ENCODE results near the gene ADGB.

Gene ADGB

DNA sequence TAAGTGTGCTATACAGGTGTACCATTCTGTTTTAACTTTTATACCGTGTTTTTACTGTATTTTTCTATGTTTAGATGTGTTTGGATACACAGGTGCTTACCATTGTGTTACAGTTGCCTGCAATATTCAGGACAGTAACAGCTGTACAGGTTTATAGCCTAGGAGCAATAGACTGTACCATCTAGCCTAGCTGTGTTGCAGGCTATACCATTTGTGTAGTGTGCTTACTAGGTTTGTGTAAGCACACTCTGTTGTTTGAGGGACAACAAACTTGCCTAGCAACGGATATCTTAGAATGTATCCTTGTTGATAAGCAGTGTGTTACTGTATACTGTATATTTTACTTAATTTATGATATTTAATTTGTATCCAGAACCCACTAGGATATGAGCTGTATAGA is 35.2 kb downstream of the ADGB start:
- DNase-seq (ENCODE audit: low spot score), result no peak

DNA sequence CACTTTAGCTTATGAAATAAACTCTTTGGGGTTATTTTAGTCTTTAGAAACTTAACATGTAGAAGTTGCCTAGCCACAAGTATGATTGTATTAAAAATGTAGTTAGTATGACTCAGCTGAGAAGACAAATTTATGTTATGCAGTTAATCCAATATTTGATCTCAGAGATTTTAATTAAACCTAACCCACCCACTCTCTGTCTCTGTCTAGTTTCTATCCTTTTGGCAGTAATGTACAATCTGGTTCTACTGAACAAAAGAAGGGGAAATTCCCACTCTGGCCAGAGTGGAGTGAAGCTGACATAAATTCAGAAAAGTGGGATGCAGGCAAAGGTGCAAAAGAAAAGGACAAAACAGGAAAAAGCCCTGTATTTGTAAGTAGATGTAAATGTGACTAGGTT is 36.4 kb downstream of the ADGB start:
- no peak for DNase-seq (ENCODE audit: low spot score)

DNA sequence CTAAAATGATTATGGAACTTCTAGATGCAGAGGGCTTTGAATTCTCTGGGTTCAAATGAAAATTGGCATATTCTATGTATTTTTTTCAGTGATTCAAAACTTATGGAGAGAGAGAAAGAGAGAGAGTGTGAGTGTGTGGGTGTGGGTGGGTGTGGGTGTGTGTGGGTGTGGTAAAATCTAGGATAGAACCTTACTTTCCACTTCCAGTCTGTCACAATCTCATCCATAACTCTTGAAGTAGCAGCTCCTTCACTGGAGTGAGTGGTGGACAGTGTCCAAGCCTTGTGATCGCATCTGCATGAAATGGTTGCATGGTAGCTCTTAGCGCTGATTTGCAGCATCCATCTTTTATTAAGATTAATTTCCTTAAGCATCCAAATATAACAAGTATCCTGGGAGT is 37.7 kb downstream of the ADGB start:
- no peak for DNase-seq (ENCODE audit: low spot score)

DNA sequence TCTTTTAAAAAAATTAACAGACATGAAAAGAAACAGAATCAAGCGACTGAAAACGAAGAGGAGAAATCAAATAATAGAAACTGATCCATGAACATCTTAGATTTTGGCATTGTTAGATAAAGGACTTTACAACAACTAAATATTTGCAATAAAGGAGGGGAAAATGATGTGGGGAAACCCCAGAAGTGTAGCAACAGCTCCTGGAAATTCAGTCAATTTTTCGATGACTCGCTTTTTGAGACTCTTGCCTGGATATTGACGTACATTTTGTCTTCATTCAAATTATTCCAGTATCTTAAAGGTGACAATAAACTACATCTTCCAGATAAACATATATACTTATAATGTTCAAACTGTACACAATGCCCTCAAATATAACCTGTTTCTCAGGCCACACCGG is 44.1 kb downstream of the ADGB start:
- no peak for DNase-seq (ENCODE audit: low spot score)

DNA sequence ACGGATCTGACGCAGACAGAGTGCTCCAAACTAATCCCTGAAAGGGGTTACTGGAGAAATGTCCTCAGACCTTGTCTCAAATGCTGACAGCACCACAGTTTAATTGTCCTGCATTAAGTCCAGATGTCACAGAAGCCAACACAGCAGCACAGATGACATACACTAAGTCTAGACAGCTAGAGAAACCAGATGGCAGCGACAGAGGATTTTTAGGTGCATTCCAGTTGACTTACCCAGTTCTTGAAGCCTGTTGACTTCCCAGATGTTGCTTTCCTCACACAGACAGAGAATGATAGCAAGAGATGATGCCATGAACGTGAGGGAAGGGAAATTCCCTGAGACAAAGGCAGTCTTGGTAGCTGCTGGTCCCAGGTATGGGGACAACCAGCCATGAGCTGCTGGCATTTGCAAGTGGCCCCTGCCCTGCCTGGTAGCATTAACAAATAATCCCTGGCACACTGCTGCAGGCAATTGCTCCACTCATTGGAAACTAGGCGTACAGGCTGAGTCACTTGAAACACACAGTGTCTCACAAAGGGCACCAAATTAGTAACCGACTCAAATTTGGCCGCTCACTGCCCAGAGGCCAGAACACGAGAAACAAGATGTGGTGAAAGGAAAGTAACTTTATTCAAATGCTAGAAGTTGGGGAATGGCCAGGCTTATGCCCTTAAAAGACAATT is 52.2 kb downstream of the ADGB start:
- no peak for DNase-seq (ENCODE audit: low spot score)

DNA sequence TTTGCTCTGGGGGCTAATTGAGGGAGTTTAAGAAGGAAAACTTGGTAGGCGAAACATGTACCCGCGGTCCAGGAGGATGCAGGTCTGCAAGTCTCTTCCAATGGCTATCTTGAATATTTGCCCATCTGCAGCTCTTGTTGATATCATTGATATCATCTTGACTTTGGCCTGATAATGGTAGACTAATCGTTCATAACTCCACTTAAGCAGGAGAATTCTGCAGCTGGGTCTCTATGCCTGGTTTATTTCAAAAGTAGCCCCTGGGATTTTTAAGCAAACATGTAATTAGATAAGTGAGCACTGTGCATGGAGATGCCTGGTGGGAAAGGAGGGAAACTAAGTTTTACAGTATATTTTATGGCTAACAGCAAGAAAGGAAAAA is 52.7 kb downstream of the ADGB start:
- no peak for DNase-seq (ENCODE audit: low spot score)

DNA sequence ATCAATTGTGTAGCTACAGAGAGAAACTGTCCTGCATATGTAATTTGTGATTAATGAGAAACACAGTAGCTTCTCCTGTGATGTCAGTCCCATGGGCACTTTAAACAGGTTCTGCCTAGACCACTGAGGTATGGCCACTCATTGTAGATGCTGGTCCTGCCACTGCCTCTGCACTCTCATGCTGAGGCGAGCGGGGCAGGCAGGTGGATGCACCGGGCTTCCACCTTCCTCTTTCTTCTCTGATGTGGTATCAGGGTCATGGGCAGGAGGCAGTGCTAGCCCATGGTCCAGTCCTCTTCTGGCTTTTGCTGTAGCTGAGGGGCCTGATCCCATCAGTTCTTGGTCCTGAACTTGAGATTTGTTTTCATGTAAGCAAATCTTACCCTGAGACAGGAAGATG is 58.7 kb downstream of the ADGB start:
- DNase-seq (ENCODE audit: low spot score), result no peak

DNA sequence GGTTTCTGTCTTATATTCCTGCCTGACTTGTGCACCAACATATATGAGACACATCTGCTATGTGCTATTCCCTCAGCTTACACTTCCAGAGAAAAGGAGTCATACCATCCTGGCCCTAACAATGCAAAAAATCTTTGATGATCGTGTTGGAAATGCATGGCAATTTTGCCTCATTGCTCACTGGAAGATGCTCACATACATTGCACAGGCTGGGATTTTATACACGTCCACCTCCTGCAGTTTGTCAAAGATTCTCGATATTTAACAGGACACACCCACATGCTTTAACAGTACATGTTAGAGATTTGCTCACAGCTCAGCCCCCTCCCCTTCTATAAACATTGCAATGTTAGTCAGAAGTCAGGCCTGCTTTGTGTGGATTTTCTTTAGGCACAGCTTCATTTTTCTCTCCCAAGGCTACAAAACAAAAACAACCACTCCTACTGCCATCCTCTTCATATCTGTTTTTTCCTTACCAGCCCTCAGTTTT is 66.1 kb downstream of the ADGB start:
- no peak for DNase-seq (ENCODE audit: low spot score)

DNA sequence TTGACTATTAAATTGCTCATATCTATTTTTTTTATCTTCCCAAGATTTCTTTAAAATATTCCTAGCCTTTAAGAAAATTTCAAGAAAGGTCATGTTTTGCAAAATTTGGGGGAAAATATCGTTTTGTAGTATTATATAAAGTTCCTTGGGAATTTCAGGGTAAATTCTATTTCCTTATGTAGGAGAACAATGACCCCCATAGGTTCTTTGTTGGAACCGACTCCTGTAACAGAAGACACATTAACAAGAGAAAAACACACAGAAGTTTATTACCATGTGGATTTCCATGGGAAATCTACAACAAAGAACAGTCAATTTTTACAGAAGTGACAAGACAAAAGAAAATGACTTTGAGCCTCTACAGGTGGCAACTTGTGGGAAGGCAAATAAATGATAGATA is 68.1 kb downstream of the ADGB start:
- DNase-seq (ENCODE audit: low spot score), result no peak

DNA sequence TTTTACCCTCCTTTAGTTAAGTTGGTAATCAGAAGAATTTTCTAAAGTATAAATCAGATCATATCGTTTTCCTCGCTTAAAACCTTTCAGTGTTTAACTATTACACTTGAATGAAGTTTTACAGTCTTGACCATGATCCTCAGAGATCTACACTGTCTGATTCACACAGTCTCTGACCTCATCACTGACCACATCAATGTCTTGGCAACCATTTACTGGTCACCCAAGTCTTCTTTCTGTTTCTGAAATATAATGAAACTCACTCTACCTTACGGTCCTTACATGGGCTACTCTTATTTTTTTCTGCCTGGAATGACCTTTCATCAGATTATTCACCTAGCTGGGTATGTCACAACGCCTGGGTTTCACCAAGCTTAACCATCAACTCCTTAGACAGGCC is 71.4 kb downstream of the ADGB start:
- DNase-seq (ENCODE audit: low spot score), result no peak

DNA sequence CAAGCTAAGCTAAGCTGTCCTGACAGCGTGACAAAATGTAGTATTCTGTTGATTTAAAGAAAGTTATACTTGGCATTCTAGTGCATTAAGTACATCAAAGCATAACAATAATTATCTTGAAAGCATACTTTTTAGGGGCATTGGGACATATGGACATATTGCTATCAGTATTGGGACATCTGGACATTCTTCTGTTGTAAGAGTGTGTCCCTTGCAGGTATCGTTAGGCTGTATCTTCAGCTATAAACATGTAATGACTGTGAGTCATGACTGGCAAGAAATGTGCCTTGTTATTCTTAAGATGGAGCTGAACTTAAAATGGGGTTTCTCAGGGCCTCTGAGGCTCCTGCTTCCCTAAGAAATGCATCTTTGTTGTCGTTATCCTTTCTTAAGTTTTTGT is 74.3 kb downstream of the ADGB start:
- no peak for DNase-seq (ENCODE audit: low spot score)

DNA sequence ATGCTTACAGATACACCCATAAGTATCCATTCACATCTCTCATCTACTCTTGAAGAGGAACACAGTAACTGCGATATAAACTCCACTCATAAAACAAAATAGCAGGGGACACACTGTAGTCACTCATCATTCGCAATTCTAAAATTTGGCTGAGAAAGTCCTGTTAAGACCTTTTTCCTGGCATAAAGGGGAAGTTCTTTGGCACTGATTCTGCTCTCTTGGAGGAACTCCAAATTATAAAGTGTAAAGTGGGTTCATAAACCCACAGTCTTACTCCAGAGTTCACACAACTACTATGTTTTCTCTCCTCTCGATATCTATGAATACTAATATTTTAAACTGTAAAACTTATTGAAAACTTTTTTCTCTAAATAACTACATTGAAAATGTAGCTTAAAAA is 80.6 kb downstream of the ADGB start:
- DNase-seq (ENCODE audit: low spot score), result no peak

DNA sequence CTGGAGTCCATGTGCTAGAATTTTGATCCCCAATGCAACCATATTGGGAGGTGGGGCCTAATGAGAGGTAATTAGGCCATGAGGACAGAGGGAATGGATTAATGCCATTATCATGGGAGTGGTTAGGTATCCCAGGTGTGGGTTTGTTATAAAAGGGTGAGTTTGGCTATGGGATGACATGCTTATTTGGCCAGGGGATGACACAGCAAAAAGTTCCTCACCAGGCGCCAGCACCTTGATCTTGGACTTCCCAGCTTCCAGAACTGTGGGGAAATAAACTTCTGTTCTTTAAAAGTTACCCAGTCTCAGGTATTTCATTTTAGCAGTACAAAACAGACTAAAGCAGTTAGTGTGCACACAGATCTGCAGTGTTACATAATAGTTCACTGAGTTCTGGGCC is 84.1 kb downstream of the ADGB start:
- no peak for DNase-seq (ENCODE audit: low spot score)

DNA sequence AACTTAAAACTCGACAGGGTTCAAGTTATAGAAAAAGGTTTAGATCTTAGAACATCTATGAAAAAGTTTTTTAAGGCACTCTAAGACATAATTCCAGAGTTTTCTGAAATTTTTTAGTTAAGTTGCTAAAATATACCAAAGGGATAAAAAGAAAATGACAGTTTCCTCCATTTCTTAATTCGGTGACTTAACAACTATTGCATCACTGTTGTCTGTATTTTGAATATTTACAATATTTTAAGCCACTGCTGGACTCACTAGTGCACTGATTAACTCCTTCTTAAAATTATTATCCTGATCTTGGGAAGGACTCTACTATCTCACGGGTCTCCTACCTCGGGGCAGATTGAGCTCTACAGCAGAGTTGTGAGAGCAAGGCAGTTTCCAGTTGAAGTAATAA is 91.0 kb downstream of the ADGB start:
- no peak for DNase-seq (ENCODE audit: low spot score)

DNA sequence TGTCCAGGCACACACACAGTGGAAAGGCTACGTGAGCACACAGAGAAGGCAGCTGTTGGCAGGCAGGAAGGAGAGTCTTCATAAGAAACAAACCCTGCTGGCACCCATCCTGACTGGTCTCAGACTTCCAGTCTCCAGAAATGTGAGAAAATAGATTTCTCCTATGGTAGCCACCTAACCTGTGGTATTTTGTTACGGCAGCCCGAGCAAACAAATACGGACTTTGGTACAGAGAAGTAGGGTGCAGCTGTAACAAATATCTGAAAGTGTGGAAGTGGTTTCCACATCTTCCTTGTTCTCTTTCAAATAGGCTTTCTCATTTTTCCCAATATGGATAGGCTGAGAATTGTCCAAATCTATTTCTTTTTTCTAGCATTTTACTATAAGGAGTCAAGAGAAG is 94.6 kb downstream of the ADGB start:
- no peak for DNase-seq (ENCODE audit: low spot score)

DNA sequence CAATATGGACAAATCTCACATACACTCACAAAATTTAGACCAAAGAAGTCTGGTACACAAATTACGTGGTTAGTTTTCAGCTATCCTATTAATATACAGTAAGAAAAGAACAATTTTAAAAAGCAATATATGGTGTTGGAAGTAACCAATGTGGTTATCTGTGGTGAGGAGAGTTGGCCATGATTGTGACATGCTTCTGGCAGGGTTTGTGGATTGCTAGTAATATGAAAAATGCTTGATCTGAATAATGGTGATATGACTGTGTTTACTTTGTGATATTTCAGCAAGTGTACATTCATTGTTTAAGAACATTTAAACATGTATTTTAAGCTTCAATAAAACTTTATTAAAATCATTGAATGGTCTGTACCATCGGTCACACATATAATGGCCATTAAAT is 99.1 kb downstream of the ADGB start:
- DNase-seq (ENCODE audit: low spot score), result no peak

DNA sequence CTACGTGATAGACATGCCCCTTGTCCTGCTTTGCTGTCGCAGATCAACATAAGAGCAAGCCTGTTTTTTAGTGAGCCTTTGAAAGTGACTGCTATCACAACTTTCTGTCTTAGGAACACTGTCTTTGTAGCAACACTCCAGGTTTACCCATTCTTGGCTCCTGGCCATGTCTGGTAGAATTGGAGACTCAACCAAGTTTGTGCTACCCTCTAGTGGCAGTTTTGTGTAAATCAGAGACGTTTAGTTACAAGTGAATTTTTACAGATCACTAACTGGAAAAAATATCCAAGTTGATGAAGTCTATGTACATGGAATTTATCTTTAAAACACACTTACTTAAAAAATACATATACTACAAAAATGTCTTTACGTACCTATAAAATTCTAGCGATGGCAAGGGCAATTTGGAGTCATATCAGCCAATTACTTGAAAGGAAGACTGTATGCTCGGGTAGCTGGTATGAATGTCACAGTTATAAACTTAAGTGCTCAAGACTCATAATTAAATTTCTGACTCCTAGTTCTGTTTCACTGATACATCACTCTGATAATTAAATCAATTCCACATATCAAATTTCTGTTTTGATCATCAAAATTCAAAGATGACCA is 101.4 kb downstream of the ADGB start:
- DNase-seq (ENCODE audit: low spot score), result peak; percentile 23

DNA sequence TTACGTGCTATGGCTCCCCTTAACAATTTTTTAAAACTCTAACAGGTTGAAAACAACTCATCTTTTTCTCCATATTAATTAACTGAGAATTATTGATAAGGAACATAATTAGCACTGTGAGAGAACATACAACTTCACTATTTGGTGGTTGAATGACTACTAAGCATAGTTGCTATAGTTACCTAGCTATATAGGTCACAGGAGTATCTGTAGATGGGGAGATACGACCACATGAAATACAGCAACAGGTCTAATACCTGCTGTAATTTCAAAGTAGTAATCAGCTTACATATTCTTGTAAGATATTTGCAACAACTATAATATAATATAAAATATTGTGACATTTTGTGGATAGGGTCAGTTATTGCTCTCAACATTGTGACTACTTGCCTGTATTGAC is 102.9 kb downstream of the ADGB start:
- DNase-seq (ENCODE audit: low spot score), result no peak

DNA sequence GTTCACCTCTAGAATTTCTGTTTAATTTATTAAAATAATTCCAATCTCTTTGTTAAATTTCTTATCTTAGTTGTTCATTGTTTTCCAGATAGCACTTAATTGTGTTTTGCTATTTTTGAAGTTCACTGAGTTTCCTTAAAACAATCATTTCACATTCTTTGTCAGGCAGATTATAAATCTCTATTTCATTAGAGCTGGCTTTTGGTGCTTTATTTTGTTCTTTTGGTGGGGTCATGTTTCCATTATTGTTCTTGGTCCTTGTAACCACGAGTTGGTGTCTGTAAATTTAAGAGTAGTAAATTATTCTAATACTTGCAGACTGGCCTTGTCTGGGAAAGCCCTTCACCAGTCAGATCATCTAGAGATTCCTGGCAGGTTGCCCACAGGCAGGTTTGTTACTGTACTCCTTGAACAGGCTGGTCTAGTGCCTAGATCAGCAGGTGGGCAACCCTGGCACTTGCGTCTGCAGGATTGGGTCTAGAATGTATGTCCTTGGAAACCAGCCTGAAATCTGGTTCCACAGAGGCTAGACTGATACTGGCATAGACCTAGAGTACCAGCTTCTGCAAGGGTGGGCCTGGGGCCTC is 110.4 kb downstream of the ADGB start:
- DNase-seq (ENCODE audit: low spot score), result no peak

DNA sequence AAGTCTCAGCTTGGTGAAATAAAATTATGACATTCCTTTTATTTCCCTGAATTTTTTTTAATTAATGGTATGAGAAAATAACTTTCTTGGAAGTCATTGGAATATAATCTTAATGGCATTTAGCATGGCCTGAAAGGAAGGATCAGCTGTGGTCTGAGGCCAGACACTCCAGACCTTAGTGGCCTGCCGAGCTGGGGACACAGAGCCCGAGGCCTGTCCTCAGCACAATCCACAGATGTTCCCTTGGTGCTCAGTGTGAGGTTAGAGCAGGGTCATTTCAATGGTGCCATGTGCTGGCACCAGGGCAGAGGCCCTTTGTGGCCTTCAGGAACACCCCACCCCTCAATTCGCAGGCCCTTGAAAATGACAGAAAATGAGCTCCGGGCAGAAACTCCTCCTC is 120.6 kb downstream of the ADGB start:
- DNase-seq (ENCODE audit: low spot score), result no peak

DNA sequence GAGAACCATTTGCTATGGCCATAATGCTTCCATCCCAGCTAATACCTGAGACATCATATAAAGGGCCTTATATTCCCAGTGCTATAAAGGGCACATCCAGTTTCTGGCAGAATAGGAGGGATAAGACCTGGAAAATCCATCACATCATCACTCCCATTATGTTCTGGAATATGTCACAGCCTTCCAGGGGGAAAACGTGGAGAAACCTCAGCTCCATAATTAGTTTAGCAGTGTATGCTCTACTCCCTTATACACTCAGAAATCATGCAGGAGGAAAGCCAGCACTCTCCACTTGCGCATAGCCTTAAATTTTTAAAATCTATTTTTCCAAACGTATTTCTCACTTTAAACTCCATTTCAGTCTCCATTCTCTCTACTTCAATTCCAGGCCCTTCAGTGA is 140.9 kb downstream of the ADGB start:
- DNase-seq (ENCODE audit: low spot score), result no peak

DNA sequence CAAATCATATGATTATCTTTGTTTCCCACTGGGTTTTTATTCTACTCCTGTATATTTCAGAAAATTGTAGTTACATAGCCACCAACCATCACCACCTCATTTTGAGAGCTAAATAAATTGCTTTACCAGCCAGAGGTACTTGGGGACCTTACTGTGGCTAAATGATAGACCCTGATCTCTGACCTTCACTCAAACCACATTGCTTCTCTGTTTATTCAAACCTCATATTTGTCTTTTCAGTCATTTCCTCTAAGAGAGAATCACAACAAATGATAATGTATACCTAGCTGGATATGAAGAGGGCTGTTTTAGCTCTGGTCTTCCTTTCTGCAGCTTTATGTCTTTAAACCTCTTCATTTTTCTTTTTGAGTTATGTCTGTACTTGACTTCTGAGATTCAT is 142.8 kb downstream of the ADGB start:
- DNase-seq (ENCODE audit: low spot score), result no peak

DNA sequence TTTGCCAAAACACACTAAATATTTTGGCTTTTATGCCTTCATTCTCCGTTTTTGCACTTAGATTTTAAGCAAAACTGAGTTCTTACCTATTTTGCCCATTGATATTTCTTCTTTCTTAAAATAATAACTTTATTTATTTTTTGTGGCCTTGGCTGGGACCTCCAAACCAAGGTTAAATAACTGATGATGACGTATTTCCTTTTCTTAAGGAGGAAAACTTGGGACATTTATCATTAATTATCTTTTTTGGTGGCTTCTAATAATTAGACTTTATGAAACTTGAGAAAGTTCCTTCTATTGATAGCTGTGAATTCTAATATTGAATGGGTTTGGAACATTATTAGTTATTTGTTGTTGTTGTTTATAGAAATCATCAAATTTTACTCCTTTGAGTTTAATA is 154.5 kb downstream of the ADGB start:
- no peak for DNase-seq (ENCODE audit: low spot score)

DNA sequence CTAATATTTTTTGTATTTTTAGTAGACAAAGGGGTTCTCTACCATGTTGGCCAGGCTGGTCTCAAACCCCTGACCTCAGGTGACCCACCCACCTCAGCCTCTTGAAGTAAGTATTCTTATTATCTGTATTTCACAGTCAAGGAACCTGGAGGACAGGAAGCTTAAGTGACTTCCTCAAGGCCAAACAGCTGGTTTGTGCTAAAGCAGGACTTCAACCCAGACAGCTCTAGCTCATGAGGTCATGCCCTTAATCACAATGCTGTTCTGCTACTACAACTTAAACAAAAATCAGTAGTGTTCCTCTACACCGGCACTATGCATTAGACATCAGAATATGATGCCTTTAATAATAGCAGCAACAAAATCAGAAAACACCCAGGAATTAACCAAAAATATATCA is 168.9 kb downstream of the ADGB start:
- DNase-seq (ENCODE audit: low spot score), result no peak
